CD4-positive, alpha-beta T cell treated with Interferon alpha-2 for 1 hour (primary cell): ENCODE results near the gene SPATA13.

ENCODE experiments used
- DNase-seq, 2 donors: peaks; one replicate each; pipeline ENCODE4 v3.0.0-alpha.2; 2020 to 2022

The SPATA13 gene

GRCh38 chr13:24142453-24142852, 18.1 kb upstream of the SPATA13 start:
- DNase-seq, result no peak

DNA sequence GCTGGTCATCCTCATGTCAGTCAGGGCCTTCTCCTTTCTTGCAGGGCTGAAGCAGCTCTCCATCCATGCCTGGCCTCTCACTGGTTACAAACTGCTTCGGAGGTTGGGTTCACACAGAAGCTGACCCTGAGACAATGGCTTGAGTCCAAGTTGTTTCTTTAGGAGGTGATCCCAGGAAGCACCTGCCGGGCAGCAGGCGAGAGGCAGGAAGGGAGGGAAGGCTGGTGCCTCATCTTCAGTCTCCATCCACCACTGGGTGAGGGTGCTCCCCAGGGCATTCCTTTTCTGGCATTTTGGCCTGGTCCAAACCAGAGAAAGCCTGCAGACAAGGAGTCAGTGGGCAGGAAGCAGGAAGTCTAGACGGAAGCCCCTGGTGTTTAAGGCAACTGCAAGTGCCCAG, 17.6 kb upstream of the SPATA13 start:
- DNase-seq, result no peak

- no peak for DNase-seq
Observed at GRCh38 chr13:24145240-24145639, 15.3 kb upstream of the SPATA13 start.

GRCh38 chr13:24145674-24146073, 14.8 kb upstream of the SPATA13 start:
- DNase-seq, result no peak

DNA sequence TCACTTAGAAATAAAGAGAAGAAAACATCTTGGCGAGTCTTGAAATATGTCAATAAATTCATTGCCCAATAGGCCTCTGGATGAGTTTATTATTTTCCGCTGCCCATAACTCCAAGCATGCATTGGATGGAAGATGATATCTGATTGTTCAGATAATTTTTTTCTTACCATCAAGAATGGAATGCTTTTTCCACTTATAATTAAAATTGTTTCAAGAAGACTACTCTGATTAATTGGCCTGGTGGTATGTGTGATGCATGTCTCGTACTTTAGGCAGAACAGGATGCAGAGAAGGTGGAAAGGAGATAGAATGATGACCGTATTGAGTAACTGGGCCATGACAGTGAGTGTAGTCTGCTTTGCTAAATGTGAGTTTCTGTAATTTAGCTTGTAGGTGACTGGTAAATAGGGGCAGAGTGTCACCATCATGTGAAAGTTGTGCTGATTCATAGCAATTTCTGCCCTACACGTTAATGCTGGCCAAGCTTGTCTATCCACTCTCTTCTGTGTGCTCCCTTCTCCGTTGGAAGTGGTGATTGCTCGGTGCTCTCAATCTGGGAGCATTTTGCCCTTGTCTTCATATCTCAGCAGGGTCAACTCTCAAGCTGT, 13.5 kb upstream of the SPATA13 start:
- DNase-seq, result no peak

- no peak for DNase-seq
Observed at GRCh38 chr13:24147570-24147963, 13.0 kb upstream of the SPATA13 start.

DNA sequence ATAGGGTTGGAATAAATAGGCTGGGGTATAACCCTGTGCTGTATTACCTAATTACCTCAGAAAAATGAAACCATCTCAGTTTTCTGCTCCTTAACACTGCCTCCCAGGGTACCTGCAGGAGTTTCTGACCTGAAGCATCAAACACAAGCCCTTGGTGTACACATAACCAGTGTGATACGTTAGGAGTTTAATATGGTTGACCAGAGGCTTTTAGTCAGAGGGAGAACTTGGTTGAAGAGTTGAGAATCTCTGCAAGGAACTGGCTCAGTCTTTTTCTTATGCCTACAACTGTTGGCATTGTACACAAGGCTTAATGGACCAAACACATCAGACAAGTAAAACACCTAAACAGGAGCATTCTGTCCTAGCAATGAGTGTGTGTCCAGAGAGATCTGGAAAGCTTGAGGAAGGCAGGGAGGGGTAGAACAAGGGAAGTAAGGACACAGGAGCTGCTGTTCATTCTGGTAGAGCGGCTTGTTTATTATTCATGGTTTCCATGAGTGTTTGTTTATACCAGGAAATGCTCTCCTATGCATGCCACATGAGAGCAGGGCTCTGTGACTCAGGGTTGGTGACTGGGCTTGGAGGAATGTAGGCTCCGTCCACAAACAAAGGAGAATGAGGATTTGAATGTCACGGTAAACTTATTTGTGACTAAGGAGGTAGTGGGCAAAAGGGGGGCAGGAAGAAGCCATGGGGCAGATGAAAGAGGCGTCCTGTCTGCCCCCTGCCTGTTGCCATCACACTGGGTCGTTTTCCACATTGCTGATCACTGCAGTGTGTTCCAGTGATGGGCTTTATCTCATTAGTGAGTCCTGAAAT, 11.9 kb upstream of the SPATA13 start:
- no peak for DNase-seq

DNA sequence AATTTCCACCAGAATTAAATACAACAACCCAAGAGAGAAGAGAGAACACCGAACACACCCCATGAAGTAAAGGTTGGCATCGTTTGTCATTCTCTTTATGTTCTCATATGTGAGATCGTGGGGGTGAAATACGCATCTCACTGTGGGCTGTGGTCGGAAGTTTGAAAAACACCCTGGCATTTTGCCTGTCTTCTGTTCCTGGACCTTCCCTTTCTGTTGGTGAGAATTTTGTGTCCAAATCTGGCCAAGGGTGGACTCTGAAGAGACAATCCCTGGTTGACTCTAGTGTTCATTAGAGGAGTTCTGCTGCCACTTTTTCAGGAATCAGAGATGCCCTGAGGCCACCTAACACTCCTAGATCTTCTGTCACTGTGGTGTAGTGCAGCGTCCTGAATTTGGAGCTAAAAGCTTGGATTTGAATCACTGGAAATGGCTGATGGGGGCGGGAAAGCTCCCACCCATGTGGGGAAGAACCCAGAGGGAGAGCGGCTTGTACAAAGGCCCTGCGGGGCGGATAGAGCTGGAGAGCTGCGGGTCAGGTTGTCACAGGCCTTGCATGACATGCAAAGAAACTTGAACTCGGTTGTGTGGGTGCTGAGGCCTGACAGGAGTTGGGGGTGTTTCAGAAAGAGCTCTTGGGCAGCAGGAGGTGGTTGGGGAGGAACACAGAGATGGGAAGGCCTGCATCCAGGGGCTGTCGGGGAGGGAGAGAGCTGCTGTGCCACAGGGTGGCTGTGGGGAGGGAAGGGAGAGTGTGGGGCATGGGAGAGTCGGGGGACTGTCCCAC, 11.1 kb upstream of the SPATA13 start:
- DNase-seq, result no peak

DNA sequence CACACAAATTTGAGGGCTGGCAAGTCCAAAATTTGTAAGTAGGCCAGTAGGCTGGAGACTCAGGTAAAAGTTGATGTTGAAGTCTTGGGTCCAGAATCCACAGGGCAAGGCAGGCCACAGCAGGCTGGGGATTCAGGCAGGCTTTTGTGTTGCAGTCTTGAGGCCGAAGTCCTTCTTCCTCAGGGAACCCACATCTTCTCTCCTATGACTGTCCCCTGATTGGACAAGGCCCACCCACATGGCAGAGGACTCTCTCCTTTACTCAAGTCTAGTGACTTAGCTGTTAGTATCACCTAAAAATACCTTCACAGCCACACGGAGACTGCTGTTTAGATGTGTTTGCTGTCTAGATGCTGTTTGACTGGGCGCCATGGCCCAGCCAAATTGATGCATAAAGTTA, 9.9 kb upstream of the SPATA13 start:
- no peak for DNase-seq

GRCh38 chr13:24151864-24152263, 8.7 kb upstream of the SPATA13 start:
- no peak for DNase-seq

DNA sequence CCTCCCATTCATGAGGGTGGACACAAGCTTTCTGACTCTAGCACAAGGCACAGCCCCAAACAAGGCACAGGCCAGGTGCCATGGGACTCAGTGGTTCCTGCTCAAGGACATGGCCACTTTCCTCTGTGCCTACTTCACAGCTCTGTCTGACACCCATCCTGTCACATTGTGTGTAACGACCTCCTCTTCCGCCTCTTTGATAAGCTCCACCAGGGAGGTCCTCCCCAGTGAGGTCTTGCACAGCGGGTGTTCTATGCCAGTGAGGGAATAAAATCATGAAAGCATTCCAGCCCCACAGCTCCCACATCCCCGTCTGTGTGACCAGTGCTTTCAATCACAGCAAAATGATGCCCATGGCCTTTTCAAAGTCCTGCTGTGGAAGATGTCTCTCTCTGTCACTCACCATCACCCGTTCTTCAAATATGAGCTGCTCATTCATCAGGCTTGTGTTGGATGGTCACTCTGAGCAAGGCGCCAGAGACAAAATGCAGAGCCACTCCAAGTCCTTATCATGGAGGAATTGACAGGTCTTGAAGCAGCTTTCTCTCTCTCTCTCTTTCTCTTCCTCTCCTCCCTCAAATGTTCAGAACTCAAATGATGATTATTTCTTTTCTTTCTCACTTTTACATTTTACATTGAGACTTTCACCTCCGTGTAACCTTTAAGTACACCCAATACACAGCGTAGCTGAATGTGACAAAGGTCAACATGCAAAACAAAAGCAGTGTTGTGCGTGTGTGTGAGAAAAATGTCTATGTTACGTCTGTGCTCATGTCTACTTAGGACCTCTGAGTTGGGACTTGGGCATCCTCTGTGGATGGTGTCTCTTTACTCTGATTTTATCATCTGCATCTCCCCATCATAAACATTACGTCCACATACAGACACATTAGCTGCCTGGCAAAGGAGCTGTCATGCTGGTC, 8.0 kb upstream of the SPATA13 start:
- DNase-seq, result no peak

GRCh38 chr13:24153347-24153746, 7.2 kb upstream of the SPATA13 start:
- no peak for DNase-seq

GRCh38 chr13:24153979-24154701, 6.4 kb upstream of the SPATA13 start:
- DNase-seq, result no peak

DNA sequence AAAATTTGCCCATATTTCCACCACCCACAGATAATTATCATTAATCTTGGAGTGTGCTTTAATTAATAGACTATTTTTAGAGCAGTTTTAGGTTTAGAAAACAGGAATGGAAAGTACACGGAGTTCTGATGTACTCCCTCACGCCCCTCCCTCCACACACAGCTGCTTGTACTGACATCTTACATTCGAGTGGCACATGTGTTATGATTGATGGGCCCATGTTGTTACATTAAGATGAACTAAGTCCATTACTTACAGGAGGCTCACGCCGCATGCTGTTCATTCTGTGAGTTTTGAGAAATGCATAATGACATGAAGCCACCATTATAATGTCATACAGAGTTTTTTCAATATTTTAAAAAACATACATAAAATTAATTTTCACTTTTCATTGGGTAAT, 1.2 kb upstream of the SPATA13 start:
- no peak for DNase-seq

DNA sequence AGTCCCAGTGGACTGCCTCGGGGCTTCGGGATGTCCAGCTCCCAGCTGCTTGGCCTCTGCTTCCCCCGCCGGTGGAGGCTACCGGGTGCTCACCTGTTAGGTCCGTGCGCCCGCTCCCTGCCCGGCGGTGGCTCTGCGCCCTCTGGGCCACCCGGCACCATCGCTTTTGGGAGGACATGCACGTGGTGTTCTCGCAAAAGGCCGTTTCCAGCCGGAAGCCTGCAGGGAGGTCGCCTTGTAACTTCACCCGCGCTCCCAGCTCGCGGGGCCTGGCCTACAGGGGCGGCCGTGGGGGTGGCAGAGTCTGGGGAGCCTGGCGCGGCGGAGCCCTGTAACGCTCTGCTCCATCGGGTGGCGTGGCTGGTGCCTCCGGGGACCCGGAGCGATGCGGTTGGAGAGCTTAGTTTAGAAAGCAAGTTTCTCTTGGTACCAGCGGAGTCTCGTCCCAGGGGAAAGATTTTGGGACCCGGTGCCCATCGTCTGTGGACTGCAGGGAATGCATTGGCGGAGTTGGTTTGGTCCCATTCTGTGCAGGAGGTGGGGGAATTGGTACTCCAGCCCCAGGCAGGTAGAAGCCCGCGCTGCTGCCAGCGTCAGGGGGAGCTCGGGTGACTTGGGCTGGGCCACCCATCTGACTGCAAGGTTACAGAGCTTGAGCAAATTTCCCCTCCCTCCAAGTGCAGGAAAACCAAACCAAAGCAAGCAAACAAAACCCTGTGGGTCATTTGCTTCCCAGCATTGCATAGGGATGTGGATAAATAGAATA, 673 bp downstream of the SPATA13 start:
- peak; percentile 6 to 44 for DNase-seq

GRCh38 chr13:24161980-24162525, 1.5 kb downstream of the SPATA13 start:
- DNase-seq, result no peak

- no peak for DNase-seq
Observed at GRCh38 chr13:24162604-24163003, 2.1 kb downstream of the SPATA13 start.

DNA sequence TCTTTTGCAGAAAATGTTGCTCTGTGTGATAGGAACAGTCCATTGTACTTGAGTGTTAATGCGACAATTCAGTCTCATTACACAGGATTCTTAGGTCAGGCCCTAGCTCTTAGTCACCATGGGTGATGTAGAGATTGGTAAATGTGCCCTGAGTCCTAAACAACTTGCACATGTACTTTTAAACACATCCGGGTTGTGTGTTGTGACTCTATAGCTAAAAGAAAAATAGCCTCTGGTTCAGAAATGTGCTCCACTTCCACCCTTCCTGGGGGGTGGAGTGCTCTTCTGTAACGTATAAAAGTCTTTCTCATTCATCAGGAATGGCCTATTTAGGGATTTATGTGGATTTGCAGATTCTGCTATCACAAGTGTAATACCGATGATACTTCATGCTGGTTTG, 5.2 kb downstream of the SPATA13 start:
- DNase-seq, result no peak

DNA sequence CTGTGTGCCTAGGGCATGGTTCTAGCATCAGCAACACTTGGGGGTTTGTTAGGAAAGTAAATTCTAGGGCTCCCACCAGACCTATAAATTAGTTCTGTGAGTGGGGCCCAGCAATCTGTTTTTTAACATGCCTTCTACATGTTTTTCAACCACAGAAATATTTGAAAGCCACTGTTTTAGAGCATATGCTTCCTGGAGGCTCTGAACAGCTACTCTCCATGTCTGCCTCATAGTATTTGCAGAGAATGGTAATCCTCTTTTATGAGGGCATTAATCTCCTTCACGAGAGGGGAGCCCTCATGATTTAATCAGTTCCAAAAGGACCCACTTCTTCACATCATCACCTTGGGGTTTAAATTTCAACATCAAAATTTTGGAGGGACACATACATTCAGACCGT, 6.0 kb downstream of the SPATA13 start:
- no peak for DNase-seq

DNA sequence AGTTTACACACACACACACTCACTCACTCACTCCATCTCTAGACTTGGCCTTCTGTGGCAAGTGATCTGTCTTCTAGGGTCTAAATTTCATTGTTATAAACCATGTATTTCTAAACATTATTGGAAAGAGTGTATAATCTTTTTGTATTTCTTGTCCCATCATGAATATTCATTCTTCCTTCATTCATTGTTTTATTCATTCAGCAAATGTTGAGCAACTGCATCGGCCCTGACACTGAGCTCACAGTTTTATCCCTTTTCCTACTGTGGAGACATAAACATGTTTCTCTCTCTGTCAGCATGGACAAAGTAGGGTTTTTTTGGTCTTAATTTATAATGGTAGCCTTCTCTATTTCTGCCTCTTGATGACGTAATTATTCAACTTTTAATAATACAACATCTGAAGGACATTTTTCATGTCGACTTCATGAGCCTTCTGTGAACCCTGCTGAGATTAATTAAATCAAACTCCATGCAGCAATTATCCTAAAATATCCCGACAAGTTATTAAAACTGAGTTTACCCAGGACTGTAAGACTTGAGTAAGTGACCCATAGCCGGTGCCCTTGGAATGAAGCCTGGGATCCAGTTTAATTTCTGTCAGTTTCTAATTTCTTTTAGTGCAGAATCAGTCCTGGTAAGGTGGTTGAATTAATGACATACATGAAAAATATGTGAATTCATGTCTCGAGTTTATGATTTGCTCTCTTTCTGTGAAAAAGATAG, 7.3 kb downstream of the SPATA13 start:
- no peak for DNase-seq
